Small intestine (tissue), 7 donors: ENCODE data around the gene LTBR. TPM values are rescaled to one million over a fixed set of nuclear protein-coding genes. Genes with fewer than 3 reads are reported as not detected.

Source experiments
- DNase-seq, 2 donors: peaks; one replicate each; pipeline versions ENCODE4 v3.0.0 to v3.0.0-alpha.2; 2013
- FAIRE-seq: peaks from 2 replicates; lab custom pipeline; 2012; peaks lifted over from hg19 to GRCh38; lab: Jason Lieb, UNC
- H3K27ac ChIP-seq, 3 donors: one replicate each; pipeline ENCODE4 v1.5.1; 2013; ENCODE audit warnings: low read length in 2 of 3, mild to moderate bottlenecking in 2 of 3, control low read depth in 1 of 3, inconsistent platforms in 1 of 3, low read depth in 1 of 3, moderate library complexity in 1 of 3
- H3K27me3 ChIP-seq, 3 donors: one replicate each; pipeline ENCODE4 v1.6.1; 2013; ENCODE audit warnings: low read length in 3 of 3, inconsistent platforms in 1 of 3; ENCODE audit not compliant: control insufficient read depth in 3 of 3, insufficient read depth in 3 of 3
- H3K36me3 ChIP-seq, 3 donors: one replicate each; pipeline ENCODE4 v1.6.1; 2013; ENCODE audit warnings: low read length in 3 of 3, inconsistent platforms in 1 of 3, low read depth in 1 of 3, mild to moderate bottlenecking in 1 of 3, moderate library complexity in 1 of 3; ENCODE audit not compliant: control insufficient read depth in 3 of 3, insufficient read depth in 2 of 3
- H3K4me1 ChIP-seq, 3 donors: one replicate each; pipeline ENCODE4 v1.6.1; 2013; ENCODE audit warnings: low read length in 2 of 3, inconsistent platforms in 1 of 3, low read depth in 1 of 3, mild to moderate bottlenecking in 1 of 3, moderate library complexity in 1 of 3; ENCODE audit not compliant: control insufficient read depth in 3 of 3, insufficient read depth in 2 of 3
- H3K4me3 ChIP-seq, 3 donors: one replicate each; pipeline ENCODE4 v1.5.1; 2013; ENCODE audit warnings: low read length in 3 of 3, control low read depth in 1 of 3, inconsistent platforms in 1 of 3, low read depth in 1 of 3, mild to moderate bottlenecking in 1 of 3, moderate library complexity in 1 of 3
- H3K9me3 ChIP-seq, 2 donors: one replicate each; pipeline ENCODE4 v1.6.1; 2013; ENCODE audit warnings: low read depth in 1 of 2, low read length in 1 of 2; ENCODE audit not compliant: control insufficient read depth in 2 of 2, insufficient read depth in 1 of 2
- WGBS, 3 donors: extraction: QIAGEN DNeasy Blood & Tissue Kit; methylation state at CpG; one replicate each; pipeline ENCODE4 v1.1.7; 2013; 5-methylcytosine and 5-hydroxymethylcytosine counted together
- polyA plus RNA-seq, 4 donors: library from polyadenylated mRNA; stranded (reverse) in 3 of 4; unstranded in 1 of 4; fragments of 200-250 nt in 3 of 4; fragments of 120-200 nt in 1 of 4; gene quantifications; one replicate each; pipeline versions ENCODE4 v1.2.1 to v1.2.3, GENCODE V29; 2013
- donor health status: healthy with polysubstance abuse.
- donor health status: control.
- donor health status: control.
- donor health status: Bipolar disorder and iron deficiency.
- donor health status: healthy.

LTBR gene
- polyA plus RNA-seq, 4 donors, result 56.5 to 137 (median 73.2) TPM

GRCh38 chr12:6361834-6362233, 22.1 kb upstream of the LTBR start:
- 57 to 66% (median 61%) methylated on average over 14 of the region's 14 CpGs for WGBS, 3 donors
- H3K36me3 ChIP-seq, result no peaks in the 10 kb centered on the region
- H3K9me3 ChIP-seq, result no peaks in the 10 kb centered on the region
- DNase-seq, result peak; percentile 46 to 75
- H3K27ac ChIP-seq, result peak overlapping the region; percentile 92 to 95 (median 93)
- FAIRE-seq, result no peak
- H3K4me1 ChIP-seq, result peaks cover 0 to 35% (median 4%) of the 10 kb centered on the region in 3 donors
- no peak overlapping the region for H3K4me3 ChIP-seq
- no peaks in the 10 kb centered on the region for H3K27me3 ChIP-seq

- H3K27ac ChIP-seq, result peak overlapping the region; percentile 92 to 95 (median 93)
- WGBS, 3 donors, result 51 to 63% (median 55%) methylated on average over 3 of the region's 3 CpGs
- no peak for FAIRE-seq
These were observed 21.6 kb upstream of the LTBR start for GRCh38 chr12:6362403-6362802.

GRCh38 chr12:6363010-6363329, 21.0 kb upstream of the LTBR start:
- Histone ChIP-seq H3K36me3 (no peaks in the 10 kb centered on the region), H3K4me1 (peaks cover 0 to 35% (median 4%) of the 10 kb centered on the region in 3 donors), H3K27ac (peak overlapping the region; percentile 93 to 98 (median 95)), H3K27me3 (no peaks in the 10 kb centered on the region), H3K9me3 (no peaks in the 10 kb centered on the region), H3K4me3 (peak overlapping the region in 2 of 3 donors; percentile 5 to 65)
- DNase-seq, result no peak
- WGBS, 3 donors, result 15 to 22% (median 19%) methylated on average over 4 of the region's 4 CpGs
- FAIRE-seq, result no peak

More at GRCh38 chr12:6362403-6362802, 21.6 kb upstream of the LTBR start:
- no peak overlapping the region for H3K4me3 ChIP-seq
- H3K4me1 ChIP-seq, result peaks cover 0 to 35% (median 4%) of the 10 kb centered on the region in 3 donors
- H3K36me3 ChIP-seq, result no peaks in the 10 kb centered on the region
- DNase-seq, result no peak
- no peaks in the 10 kb centered on the region for H3K27me3 ChIP-seq
- no peaks in the 10 kb centered on the region for H3K9me3 ChIP-seq

- FAIRE-seq, result no peak
These were observed 20.5 kb upstream of the LTBR start for GRCh38 chr12:6363330-6364043.

GRCh38 chr12:6364044-6364374, 20.0 kb upstream of the LTBR start:
- FAIRE-seq, result no peak
- no peak for DNase-seq
- Histone ChIP-seq H3K36me3 (no peaks in the 10 kb centered on the region), H3K27me3 (no peaks in the 10 kb centered on the region), H3K4me1 (peaks cover 0 to 35% (median 4%) of the 10 kb centered on the region in 3 donors), H3K4me3 (peak overlapping the region in 2 of 3 donors; percentile 57 to 65), H3K9me3 (no peaks in the 10 kb centered on the region), H3K27ac (peak overlapping the region; percentile 93 to 98 (median 95))
- 1 to 20% (median 15%) methylated on average over 11 to 15 of the region's 15 CpGs for WGBS, 3 donors

More at GRCh38 chr12:6363330-6364043, 20.5 kb upstream of the LTBR start:
- peak; percentile 85 to 95 for DNase-seq
- Histone ChIP-seq H3K4me3 (peak overlapping the region; percentile 54 to 65 (median 57)), H3K9me3 (no peaks in the 10 kb centered on the region), H3K27ac (peak overlapping the region; percentile 93 to 98 (median 95)), H3K27me3 (no peaks in the 10 kb centered on the region), H3K4me1 (peaks cover 0 to 35% (median 4%) of the 10 kb centered on the region in 3 donors), H3K36me3 (no peaks in the 10 kb centered on the region)
- WGBS, 3 donors, result 2 to 4% (median 3%) methylated on average over 51 to 59 of the region's 59 CpGs

- DNase-seq (no peak), FAIRE-seq (no peak)
- Histone ChIP-seq H3K9me3 (no peaks in the 10 kb centered on the region), H3K27me3 (no peaks in the 10 kb centered on the region), H3K4me3 (no peak overlapping the region), H3K36me3 (peaks cover 0 to 4% (median 0%) of the 10 kb centered on the region in 3 donors), H3K27ac (peak overlapping the region in 1 of 3 donors; percentile 11), H3K4me1 (peaks cover 3 to 20% (median 4%) of the 10 kb centered on the region in 3 donors)
- WGBS, 3 donors, result 60 to 67% (median 61%) methylated on average over 11 of the region's 11 CpGs
These were observed 16.6 kb upstream of the LTBR start for GRCh38 chr12:6367065-6367968.

GRCh38 chr12:6367969-6368892, 15.7 kb upstream of the LTBR start:
- peaks cover 3 to 16% (median 4%) of the 10 kb centered on the region in 3 donors for H3K4me1 ChIP-seq
- WGBS, 3 donors, result 67 to 74% (median 67%) methylated on average over 15 of the region's 15 CpGs
- H3K9me3 ChIP-seq, result no peaks in the 10 kb centered on the region
- DNase-seq, result no peak
- FAIRE-seq, result no peak
- H3K36me3 ChIP-seq, result peaks cover 0 to 4% (median 0%) of the 10 kb centered on the region in 3 donors
- H3K4me3 ChIP-seq, result no peak overlapping the region
- no peaks in the 10 kb centered on the region for H3K27me3 ChIP-seq
- H3K27ac ChIP-seq, result peak overlapping the region in 1 of 3 donors; percentile 12
